Testis (tissue), 2 donors: ENCODE data around the gene APBA1.

Experiments used
- CTCF ChIP-seq, 3 experiments: fragments of 450-650 bp in 2 of 3; fragments of 200-600 bp in 1 of 3; sonication (generic) in 1 of 3; IDR thresholded peaks; one replicate each; pipeline ENCODE4 v1.5.1; 2016 to 2019; ENCODE audit warnings: antibody characterized with exemption in 3 of 3, mild to moderate bottlenecking in 2 of 3, moderate library complexity in 1 of 3
- POLR2A ChIP-seq: fragments of 450-650 bp; IDR thresholded peaks from one replicate; pipeline ENCODE4 v1.6.1; 2017; ENCODE audit warnings: antibody characterized with exemption, mild to moderate bottlenecking, moderate library complexity

- TF ChIP-seq CTCF (IDR thresholded peaks at IDR 0.05) (no peak), POLR2A (no peak)
These were observed 195.4 kb downstream of the APBA1 start for GRCh38 chr9:69476797-69477196.
